Stimulated activated CD8-positive, alpha-beta memory T cell treated with anti-CD3 and anti-CD28 coated beads, Interleukin-12 subunit alpha, Interleukin-12 subunit beta, amount 100 ng/mL, for 1 hour (primary cell): ENCODE data around the gene HDAC4.
"Not testable (repeated sequence)": the region's sequence is repeated elsewhere in the genome, so short reads cannot be mapped to it uniquely, and the experiment has no call there.

Experiments used
- DNase-seq: peaks from one replicate; pipeline ENCODE4 v3.0.0-alpha.2; 2020; ENCODE audit warnings: low read depth

The HDAC4 gene

GRCh38 chr2:239400596-239401066 is at the start of gene HDAC4:
Gene HDAC4 (minus strand): TSS chr2:239401020. CDS start chr2:239352699, 48,321 bp downstream.
- no peak for DNase-seq

- DNase-seq = not testable (repeated sequence)
These were observed 48.6 kb upstream of the HDAC4 start for GRCh38 chr2:239449468-239449867.

- no peak for DNase-seq
These were observed 45.1 kb upstream of the HDAC4 start for GRCh38 chr2:239445771-239446524.

- no peak for DNase-seq
These were observed 44.1 kb upstream of the HDAC4 start for GRCh38 chr2:239444626-239445577.

GRCh38 chr2:239443666-239444567 is 43.1 kb upstream of the HDAC4 start:
- DNase-seq = no peak

- DNase-seq = no peak
These were observed 42.3 kb upstream of the HDAC4 start for GRCh38 chr2:239443102-239443620.

DNA sequence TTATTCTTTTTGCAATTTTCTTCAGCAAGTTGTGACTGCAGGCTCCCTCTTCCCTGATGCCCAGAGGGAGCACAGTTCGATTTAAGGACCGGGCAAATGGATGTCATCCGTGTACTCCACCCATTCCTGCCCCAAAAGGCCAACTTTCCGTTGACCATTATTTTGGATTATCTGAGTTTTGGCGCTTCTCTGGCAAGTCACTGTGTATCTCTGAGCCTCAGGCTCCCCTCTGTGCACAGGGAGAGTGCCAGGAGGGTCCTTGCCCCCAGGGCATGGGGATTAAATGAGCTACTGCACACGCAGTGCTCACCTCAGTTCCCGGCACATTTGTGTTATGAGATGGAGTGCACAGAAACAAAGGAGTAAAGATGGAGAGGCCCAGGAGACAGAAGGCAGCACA is 41.4 kb upstream of the HDAC4 start:
- no peak for DNase-seq

DNA sequence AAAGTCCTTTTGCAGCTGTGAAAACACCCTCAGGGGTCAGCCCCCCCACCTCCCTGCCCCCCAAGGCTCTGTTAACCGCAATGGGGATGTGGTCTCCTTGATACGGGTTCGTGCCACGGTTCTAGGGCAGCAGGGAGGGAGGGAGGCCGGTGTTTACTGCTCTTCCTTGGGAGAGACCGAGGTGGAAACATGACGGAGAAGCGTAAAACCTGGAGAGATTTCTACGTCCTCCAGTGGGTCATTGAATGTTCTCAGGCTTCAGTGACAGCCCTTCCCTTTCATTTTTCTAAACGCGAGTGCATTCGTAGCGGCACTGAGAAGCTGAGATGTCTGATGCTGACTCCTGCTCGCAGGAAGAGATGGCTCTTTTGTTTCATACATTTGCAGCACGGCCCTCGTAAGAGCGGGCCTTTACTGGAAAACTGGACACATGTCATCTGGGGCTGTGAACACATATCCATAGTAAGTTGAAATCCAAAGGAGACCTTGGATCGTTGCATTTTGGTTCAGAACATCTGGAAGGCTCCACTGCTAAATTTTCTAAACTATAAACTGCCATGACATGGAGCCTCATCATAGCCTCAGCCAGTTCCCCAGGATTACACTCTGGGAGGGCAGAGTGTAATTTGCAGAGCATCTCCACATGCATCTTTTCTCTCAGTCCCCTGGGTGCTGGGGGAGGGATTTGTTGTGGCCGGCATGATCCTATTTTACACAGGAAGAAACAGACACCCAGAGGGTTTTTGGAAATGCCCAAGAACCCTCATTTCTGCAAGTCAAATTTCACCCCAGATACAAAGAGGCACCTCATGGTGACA is 40.6 kb upstream of the HDAC4 start:
- no peak for DNase-seq

GRCh38 chr2:239440511-239440959 is 39.7 kb upstream of the HDAC4 start:
- DNase-seq = no peak

GRCh38 chr2:239439754-239440315 is 39.0 kb upstream of the HDAC4 start:
- no peak for DNase-seq

DNA sequence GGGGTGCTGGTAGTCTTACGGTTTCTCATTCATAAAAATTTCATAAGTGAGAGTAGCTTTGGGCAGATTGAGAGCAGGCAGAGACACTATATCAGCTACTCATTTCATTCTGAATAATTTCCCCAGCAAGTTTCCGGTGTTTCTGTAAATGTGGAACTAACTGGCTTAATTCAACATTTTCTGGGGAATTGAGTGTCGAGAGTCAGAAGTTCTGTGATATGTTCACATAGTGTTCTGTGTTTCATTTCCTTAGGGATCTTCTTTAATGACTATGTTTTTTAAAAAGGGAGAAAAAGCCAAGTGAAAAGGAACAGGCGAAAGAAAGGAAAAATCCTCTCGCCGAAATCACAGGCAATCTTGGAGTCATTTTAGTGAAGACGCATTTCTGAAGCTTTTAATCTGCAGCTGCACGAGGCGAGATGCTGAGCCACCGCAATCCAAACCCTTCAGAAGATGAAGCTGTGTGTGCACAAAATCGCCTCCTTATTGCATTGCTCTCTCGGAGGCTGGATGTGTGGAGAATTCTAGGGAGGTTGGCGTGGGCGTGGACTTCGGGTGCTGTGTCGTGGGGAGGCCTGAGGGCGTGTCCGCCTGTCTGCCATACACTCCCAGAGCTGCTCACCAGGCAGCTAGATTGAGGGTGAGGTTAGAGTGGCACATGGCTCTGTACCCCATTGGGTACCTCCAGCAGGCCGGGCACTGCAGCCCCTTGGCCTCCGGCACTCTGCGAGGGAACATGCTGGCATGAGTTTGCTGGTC is 38.4 kb upstream of the HDAC4 start:
- no peak for DNase-seq

DNA sequence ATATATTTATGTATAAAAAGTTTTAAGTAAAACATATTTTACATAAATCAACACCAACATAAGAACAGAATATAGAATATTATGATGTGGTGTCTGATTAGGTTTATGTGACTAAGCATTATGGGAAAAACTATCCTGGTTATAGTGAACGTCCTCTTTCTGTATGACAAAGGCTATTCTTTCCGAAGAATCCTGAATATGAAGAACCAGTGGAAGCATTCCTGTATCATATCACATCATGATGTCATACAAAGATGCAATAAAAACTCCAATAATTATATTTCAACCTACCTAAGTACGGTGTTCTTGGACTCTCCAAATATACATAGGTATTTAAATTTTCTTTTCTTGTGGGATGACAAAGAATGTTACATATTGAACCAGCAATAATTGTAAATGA is 37.5 kb upstream of the HDAC4 start:
- no peak for DNase-seq

GRCh38 chr2:239436669-239437335 is 36.0 kb upstream of the HDAC4 start:
- no peak for DNase-seq

DNA sequence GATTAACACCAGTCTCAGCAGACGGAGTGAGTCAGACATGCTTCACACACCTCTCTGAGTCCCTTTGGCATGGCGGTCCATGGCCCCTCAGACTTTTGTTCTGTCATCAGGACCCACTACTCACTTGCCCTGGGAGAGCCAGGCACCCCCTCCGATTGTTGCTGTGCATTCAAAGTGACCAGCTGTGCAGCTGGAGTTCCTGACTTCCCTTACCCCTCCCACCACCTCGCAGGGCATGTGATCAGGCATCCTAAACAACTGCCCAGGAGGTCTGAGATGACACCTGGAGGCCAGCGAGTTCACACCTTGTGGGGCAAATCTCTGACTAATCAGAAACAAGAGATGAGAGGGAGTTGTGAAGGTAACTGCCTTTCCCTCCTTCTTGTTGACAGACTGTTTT is 35.3 kb upstream of the HDAC4 start:
- no peak for DNase-seq

DNA sequence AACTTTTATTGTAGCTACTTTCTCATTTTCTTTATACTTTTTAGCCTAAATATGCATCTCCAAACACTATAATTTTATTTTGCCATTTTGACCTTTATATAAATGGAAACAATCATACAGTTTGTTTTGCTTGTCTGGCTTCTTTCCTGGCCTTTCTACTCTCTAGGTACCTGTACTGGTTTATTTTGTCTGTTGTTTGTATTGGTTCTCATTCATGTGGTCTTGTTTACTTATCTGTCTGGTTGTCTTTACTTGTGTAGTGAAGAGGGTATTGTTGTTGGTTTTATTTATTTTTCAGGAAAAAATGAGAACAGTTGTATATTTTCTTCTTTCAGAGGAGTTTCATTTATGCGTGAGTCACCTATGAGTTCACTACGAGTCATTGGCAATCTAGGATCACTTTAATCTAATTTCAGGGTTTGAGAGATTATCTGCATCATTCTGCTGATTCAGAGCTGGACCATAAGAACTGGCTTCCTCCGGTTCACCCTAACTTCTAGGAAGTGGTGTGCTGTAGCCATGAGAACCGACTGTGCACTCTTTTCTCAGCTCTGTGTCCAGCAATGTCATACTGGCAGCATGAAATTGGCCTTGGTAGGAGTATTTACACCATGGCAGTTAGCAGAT is 33.1 kb upstream of the HDAC4 start:
- no peak for DNase-seq

- DNase-seq = no peak
These were observed 31.4 kb upstream of the HDAC4 start for GRCh38 chr2:239432174-239432573.

DNA sequence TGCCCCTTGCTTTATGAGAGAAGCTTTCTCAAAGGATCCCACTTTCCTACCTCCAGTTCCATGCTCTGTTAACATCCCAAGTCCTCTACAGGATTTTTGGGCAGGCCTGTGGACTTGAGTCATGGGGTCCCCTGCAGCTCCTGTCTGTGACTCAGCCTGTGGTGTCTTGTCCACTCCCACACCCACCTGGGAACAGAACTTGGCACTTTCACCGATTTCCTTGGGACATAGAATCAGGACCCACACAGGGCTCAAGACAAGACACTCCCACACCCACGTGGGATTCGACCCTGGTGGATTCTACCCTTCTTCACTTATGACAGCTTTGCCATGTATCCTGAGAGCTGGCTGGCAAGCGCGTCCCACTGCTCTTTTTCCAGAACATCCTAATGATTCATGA is 30.7 kb upstream of the HDAC4 start:
- no peak for DNase-seq
